Endothelial cell of umbilical vein (primary cell): ENCODE measurements around the gene PHF12. TPM values are rescaled to one million over a fixed set of nuclear protein-coding genes. Genes with fewer than 3 reads are reported as not detected.

ENCODE experiments used
- BruUV-seq: library from RNA; stranded (reverse); fragments of 400-500 nt; replicated peaks from 2 replicates; lab custom pipeline; 2021; lab: Mats Ljungman, UMichigan
- CTCF ChIA-PET: fragments of 300-600, 350-600 bp; sonication (Branson Sonifier 250); formaldehyde crosslinking; loops from one replicate; lab custom pipeline; 2021; ENCODE audit warnings: antibody characterized with exemption, inconsistent platforms; lab: Charles Lee
- POLR2A ChIA-PET: fragments of 300-600, 350-600 bp; sonication (Branson Sonifier 250); formaldehyde crosslinking; loops from one replicate; lab custom pipeline; 2021; ENCODE audit warnings: antibody characterized with exemption, inconsistent platforms; lab: Charles Lee
- DNase-seq: peaks from one replicate; pipeline ENCODE4 v3.0.0-alpha.2; 2011; ENCODE audit warnings: low read depth, low spot score
- FAIRE-seq: peaks from 2 replicates; lab custom pipeline; 2011; peaks lifted over from hg19 to GRCh38; lab: Jason Lieb, UNC
- H2AFZ ChIP-seq: 2 replicates; pipeline ENCODE4 v1.6.0; 2012; ENCODE audit warnings: low read depth, low read length, control low read depth, inconsistent platforms
- H3K27ac ChIP-seq: 2 replicates; pipeline ENCODE4 v1.5.1; 2011; ENCODE audit warnings: low read depth, mild to moderate bottlenecking, control low read depth, low read length, moderate library complexity; ENCODE audit not compliant: insufficient read depth
- H3K27me3 ChIP-seq, 2 experiments: 2 replicates each; pipeline versions ENCODE4 v1.6.0 to v1.6.1; 2011; ENCODE audit warnings: low read length in 2 of 2, mixed read lengths in 1 of 2; ENCODE audit not compliant: control insufficient read depth in 2 of 2, insufficient read depth in 2 of 2
- H3K36me3 ChIP-seq, 2 experiments: 2 replicates in 1 of 2; 3 replicates in 1 of 2; pipeline ENCODE4 v1.5.1; 2011; ENCODE audit warnings: low read length in 2 of 2, mild to moderate bottlenecking in 1 of 2, moderate library complexity in 1 of 2; ENCODE audit not compliant: control insufficient read depth in 2 of 2, insufficient read depth in 2 of 2; ENCODE audit errors: extremely low read depth in 1 of 2
- H3K4me1 ChIP-seq: 3 replicates; pipeline ENCODE4 v1.5.1; 2011; ENCODE audit warnings: mild to moderate bottlenecking, low read length; ENCODE audit not compliant: control insufficient read depth, insufficient read depth; ENCODE audit errors: extremely low read depth
- H3K4me2 ChIP-seq: 2 replicates; pipeline ENCODE4 v1.6.1; 2011; ENCODE audit warnings: low read length, control low read depth, mixed read lengths; ENCODE audit not compliant: insufficient read depth
- H3K4me3 ChIP-seq, 3 experiments: fragments of 200-600 bp in 1 of 3; sonication (generic), shearing (Covaris generic) in 1 of 3; replicated peaks in 1 of 3; 2 replicates each; pipeline ENCODE4 v1.5.1; 2011 to 2016; ENCODE audit warnings: control low read depth in 3 of 3, low read length in 3 of 3, mild to moderate bottlenecking in 2 of 3, inconsistent platforms in 1 of 3, low read depth in 1 of 3, moderate library complexity in 1 of 3; ENCODE audit not compliant: insufficient read depth in 1 of 3
- H3K79me2 ChIP-seq: 2 replicates; pipeline ENCODE4 v1.6.0; 2012; ENCODE audit warnings: low read length, inconsistent platforms; ENCODE audit not compliant: control insufficient read depth, insufficient read depth
- H3K9ac ChIP-seq: replicated peaks from 2 replicates; pipeline ENCODE3; 2011; ENCODE audit warnings: low read length, control low read depth; ENCODE audit not compliant: insufficient read depth; ENCODE audit errors: extremely low read depth
- H3K9me1 ChIP-seq: replicated peaks from 3 replicates; pipeline ENCODE4 v1.6.0; 2011; ENCODE audit warnings: mild to moderate bottlenecking, low read length; ENCODE audit not compliant: control insufficient read depth, insufficient read depth; ENCODE audit errors: extremely low read depth
- H3K9me3 ChIP-seq: replicated peaks from 2 replicates; pipeline ENCODE4 v1.5.1; 2012; ENCODE audit warnings: low read length, inconsistent platforms; ENCODE audit not compliant: control insufficient read depth, insufficient read depth
- H4K20me1 ChIP-seq: replicated peaks from 2 replicates; pipeline ENCODE3; 2011; ENCODE audit warnings: mild to moderate bottlenecking, low read length; ENCODE audit not compliant: control insufficient read depth, insufficient read depth; ENCODE audit errors: extremely low read depth
- CTCF ChIP-seq, 2 donors: IDR thresholded peaks; 1 replicate in 1 of 2; 2 replicates in 1 of 2; pipeline ENCODE4 v1.5.1; 2011; ENCODE audit warnings: low read length in 2 of 2, mild to moderate bottlenecking in 2 of 2, moderate library complexity in 2 of 2, control low read depth in 1 of 2, inconsistent platforms in 1 of 2, low read depth in 1 of 2; ENCODE audit not compliant: insufficient read depth in 1 of 2; ENCODE audit errors: extremely low read depth in 1 of 2
- EZH2 ChIP-seq: IDR thresholded peaks from 2 replicates; pipeline ENCODE4 v1.6.1; 2012; ENCODE audit warnings: borderline replicate concordance, low read depth, mild to moderate bottlenecking, moderate library complexity, low read length, inconsistent platforms; ENCODE audit not compliant: severe bottlenecking
- FOS ChIP-seq: IDR thresholded peaks from 2 replicates; pipeline ENCODE4 v1.6.1; 2011; ENCODE audit warnings: mild to moderate bottlenecking, low read length, moderate library complexity, borderline replicate concordance; ENCODE audit not compliant: insufficient read depth
- GATA2 ChIP-seq: IDR thresholded peaks from 2 replicates; pipeline ENCODE4 v1.7.0; 2011; ENCODE audit warnings: low read depth, mild to moderate bottlenecking, moderate library complexity, mixed read lengths, low read length; ENCODE audit not compliant: insufficient read length, insufficient read depth
- JUN ChIP-seq: IDR thresholded peaks from 2 replicates; pipeline ENCODE4 v1.6.1; 2011; ENCODE audit warnings: borderline replicate concordance, low read depth; ENCODE audit not compliant: insufficient read length, insufficient read depth
- MYC ChIP-seq: IDR thresholded peaks from one replicate; pipeline ENCODE4 v1.6.1; 2011; ENCODE audit warnings: mild to moderate bottlenecking, low read depth, low read length
- POLR2A ChIP-seq: IDR thresholded peaks from 2 replicates; pipeline ENCODE4 v1.6.1; 2012; ENCODE audit warnings: low read depth, mild to moderate bottlenecking, control low read depth, low read length
- POLR2AphosphoS5 ChIP-seq: IDR thresholded peaks from 2 replicates; pipeline ENCODE4 v1.6.1; 2012; ENCODE audit warnings: low read depth, mild to moderate bottlenecking, control low read depth, low read length, moderate library complexity; ENCODE audit not compliant: insufficient read depth
- dilution Hi-C: fragments of 300-500 bp; cut with MboI; formaldehyde crosslinking; loops from one replicate; pipeline ENCODE4 v1.15.0; 2019; ENCODE audit warnings: low sequenced_read_pairs; ENCODE audit not compliant: extremely low pct_ligation_motif_present
- intact Hi-C: fragments of 100-400 bp; cut with micrococcal nuclease; formaldehyde crosslinking; loops from one replicate; pipeline ENCODE4 v1.10.0; 2022
- polyA plus RNA-seq, 4 experiments: library from polyadenylated mRNA; depleted of rRNA in 3 of 4; stranded (reverse) in 3 of 4; unstranded in 1 of 4; fragments of >200 nt; gene quantifications; 2 replicates each; pipeline versions ENCODE4 v1.2.1 to v1.2.3, GENCODE V29; 2011 to 2012; ENCODE audit warnings: missing spikeins in 1 of 4
- total RNA-seq: library from RNA; stranded (reverse); gene quantifications from 2 replicates; pipeline ENCODE4 v1.2.3, GENCODE V29; 2021
- TF ChIP-seq, protein P1 (sequence below): IDR thresholded peaks from 2 replicates; pipeline ENCODE4 v1.6.1; 2011; ENCODE audit not compliant: insufficient read depth, insufficient read length

PHF12 gene
- total and polyA plus RNA-seq, 2 donors (not counting 3 experiments of a cell fraction or from before 2014, with no cell fraction given), result 26.6 to 44.2 TPM

GRCh38 chr17:28989028-28989427 is 37.7 kb upstream of the PHF12 start:
- TF ChIP-seq EZH2 (no peak), CTCF (IDR thresholded peaks at IDR 0.05; ENCODE audit: extremely low read depth in 1 of 2, insufficient read depth in 1 of 2, low read depth in 1 of 2, low read length in 2 of 2) (no peak), POLR2A (no peak), JUN (no peak), FOS (no peak), MYC (no peak), GATA2 (no peak), POLR2AphosphoS5 (no peak)
- TF ChIP-seq, protein P1, sequence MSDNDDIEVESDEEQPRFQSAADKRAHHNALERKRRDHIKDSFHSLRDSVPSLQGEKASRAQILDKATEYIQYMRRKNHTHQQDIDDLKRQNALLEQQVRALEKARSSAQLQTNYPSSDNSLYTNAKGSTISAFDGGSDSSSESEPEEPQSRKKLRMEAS, result no peak
- no peaks in the 10 kb centered on the region for H3K4me1 ChIP-seq
- H3K27ac ChIP-seq, result no peak overlapping the region
- H3K9me1 ChIP-seq, result no peaks in the 10 kb centered on the region
- H3K4me3 ChIP-seq, result no peak overlapping the region
- no peaks in the 10 kb centered on the region for H4K20me1 ChIP-seq
- H2AFZ ChIP-seq, result no peak overlapping the region
- no TSS peak for BruUV-seq
- H3K27me3 ChIP-seq, result peaks cover 0 to 10% of the 10 kb centered on the region in 2 experiments
- DNase-seq (no peak), FAIRE-seq (no peak)
- ChIA-PET CTCF (interaction anchor here (1.8 kb wide), 1 partner anchor 23 kb away, joined by 5 read pairs; no protein-coding TSS in a partner anchor), POLR2A (no interaction called here)
- no peak overlapping the region for H3K4me2 ChIP-seq
- intact Hi-C loops (no loop called here), dilution Hi-C loops (no loop called here)
- H3K79me2 ChIP-seq, result no peaks in the 10 kb centered on the region
- H3K9me3 ChIP-seq, result no peaks in the 10 kb centered on the region
- H3K9ac ChIP-seq, result no peak overlapping the region
- no peaks in the 10 kb centered on the region for H3K36me3 ChIP-seq
